ENCODE results near the gene FTSJ3.

DNA sequence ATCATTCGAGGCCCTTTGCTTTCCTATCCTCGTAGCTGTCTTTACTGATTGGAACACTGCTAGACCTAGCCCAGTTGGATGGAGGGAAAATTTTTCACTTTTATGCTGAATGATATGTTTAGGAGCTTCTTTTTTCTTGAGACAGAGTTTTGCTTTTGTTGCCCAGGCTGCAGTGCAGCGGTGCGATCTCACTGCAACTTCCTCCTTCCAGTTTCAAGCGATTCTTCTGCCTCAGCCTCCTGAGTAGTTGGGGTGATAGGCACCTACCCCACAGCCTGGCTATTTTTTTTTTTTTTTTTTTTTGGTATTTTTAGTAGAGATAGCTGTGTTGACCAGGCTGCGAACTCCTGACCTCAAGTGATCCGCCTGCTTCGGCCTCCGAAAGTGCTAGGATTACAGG is 17.5 kb downstream of the FTSJ3 start:
- TF ChIP-seq, protein P1, sequence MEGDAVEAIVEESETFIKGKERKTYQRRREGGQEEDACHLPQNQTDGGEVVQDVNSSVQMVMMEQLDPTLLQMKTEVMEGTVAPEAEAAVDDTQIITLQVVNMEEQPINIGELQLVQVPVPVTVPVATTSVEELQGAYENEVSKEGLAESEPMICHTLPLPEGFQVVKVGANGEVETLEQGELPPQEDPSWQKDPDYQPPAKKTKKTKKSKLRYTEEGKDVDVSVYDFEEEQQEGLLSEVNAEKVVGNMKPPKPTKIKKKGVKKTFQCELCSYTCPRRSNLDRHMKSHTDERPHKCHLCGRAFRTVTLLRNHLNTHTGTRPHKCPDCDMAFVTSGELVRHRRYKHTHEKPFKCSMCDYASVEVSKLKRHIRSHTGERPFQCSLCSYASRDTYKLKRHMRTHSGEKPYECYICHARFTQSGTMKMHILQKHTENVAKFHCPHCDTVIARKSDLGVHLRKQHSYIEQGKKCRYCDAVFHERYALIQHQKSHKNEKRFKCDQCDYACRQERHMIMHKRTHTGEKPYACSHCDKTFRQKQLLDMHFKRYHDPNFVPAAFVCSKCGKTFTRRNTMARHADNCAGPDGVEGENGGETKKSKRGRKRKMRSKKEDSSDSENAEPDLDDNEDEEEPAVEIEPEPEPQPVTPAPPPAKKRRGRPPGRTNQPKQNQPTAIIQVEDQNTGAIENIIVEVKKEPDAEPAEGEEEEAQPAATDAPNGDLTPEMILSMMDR (conservative IDR thresholded peaks at IDR 0.05), result no peak
- no peak for TF ChIP-seq EZH2 (IDR thresholded peaks at IDR 0.05; ENCODE audit: low read depth)

Data from PC-9 (cell line).